Caki2 (cell line): ENCODE results near the gene PKNOX1. TPM values are rescaled to one million over a fixed set of nuclear protein-coding genes. Genes with fewer than 3 reads are reported as not detected.
"Not testable (repeated sequence)": the region's sequence is repeated elsewhere in the genome, so short reads cannot be mapped to it uniquely, and the experiment has no call there.

Experiments
- DNase-seq: peaks from one replicate; pipeline ENCODE4 v3.0.0-alpha.2; 2015; ENCODE audit warnings: low read depth
- in situ Hi-C: cut with HindIII; loops from 2 replicates; pipeline ENCODE4 v1.10.0; 2016; ENCODE audit warnings: low sequenced_read_pairs, low pct_unique_long_range_greater_than_20kb, mixed read lengths
- total RNA-seq: library from RNA; depleted of rRNA; stranded (reverse); fragments of >200 nt; shearing (Covaris generic); gene quantifications from 2 replicates; pipeline ENCODE4 v1.2.3, GENCODE V29; 2014; ENCODE audit warnings: low replicate concordance

Gene PKNOX1
- total RNA-seq, 1 experiment from 2014 or later = 25.2 TPM

GRCh38 chr21:43001316-43001715, 27.0 kb downstream of the PKNOX1 start:
- in situ Hi-C loops = no loop called here
- no peak for DNase-seq

- no peak for DNase-seq
- in situ Hi-C loops = no loop called here
Measured at GRCh38 chr21:43004926-43005325, 30.6 kb downstream of the PKNOX1 start.

- no peak for DNase-seq
- in situ Hi-C loops = no loop called here
Measured at GRCh38 chr21:43005635-43006034, 31.3 kb downstream of the PKNOX1 start.

DNA sequence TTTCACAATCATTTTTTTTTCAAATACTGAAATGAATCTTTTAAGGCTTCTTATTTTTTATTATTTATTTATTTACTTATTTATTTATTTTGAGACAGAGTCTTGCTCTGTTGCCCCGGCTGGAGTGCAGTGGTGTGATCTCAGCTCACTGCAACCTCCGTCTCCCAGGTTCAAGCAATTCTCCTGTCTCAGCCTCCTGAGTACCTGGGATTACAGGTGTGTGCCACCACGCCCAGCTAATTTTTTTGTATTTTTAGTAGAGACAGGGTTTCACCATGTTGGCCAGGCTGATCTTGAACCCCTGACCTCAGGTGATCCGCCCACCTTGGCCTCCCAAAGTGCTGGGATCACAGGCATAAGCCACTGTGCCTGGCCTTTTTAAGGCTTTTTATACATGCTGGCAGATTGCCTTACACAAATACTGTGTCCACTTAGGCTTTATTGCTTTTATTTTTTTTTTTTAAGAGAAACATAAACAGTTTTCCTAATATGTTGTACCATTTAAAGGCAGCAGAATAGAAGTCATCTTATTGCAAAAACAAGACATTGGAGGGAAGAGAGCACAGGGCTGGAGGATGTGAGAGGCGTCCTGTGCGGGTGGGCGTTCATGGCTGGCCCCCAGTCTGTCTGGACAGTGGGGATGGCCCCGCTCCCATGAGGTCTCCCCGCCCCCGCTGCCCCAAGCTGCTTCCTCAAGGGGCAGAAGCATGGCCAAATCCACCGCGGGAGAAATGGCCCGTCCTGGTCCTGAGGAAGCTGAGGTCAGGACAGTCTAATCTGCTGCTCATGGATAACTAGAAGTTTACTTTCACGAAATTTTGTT, 31.9 kb downstream of the PKNOX1 start:
- in situ Hi-C loops, DNase-seq: not testable (repeated sequence)

DNA sequence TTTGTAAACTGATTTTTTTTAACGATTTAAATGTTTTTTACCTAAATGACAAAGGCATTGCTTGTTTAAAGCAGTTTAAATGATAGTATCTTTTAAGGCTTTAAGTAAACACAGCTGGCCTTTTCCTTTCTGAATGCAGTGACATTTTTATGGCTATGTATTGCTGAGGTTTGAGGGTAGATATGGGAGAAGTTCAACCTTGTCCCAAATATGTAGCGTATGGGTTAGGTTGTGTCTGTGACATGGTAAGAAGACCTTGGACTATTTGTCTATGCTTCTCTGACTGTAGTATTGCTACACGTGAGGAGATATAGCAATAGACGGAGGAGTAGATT, 32.5 kb downstream of the PKNOX1 start:
- in situ Hi-C loops = no loop called here
- DNase-seq = no peak

DNA sequence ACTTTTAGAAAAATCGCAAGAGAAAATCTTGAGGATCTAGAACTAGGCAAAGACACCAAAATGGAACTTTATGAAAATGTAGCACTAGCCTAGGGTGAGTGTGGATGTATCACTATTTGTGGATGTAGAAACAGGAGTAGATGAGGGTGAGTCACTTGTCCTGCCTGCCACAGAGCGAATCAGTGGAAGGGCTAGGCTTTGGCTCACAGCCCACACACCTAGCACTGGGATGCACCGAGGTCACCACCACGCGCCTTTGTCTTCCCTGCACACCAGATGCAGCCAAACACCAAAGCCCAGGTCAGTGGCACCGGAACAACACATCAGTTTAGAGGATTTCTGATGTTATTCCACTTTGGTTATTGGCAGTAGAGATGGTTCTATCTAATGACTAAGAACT, 38.2 kb downstream of the PKNOX1 start:
- in situ Hi-C loops = no loop called here
- DNase-seq = peak; percentile 58

DNA sequence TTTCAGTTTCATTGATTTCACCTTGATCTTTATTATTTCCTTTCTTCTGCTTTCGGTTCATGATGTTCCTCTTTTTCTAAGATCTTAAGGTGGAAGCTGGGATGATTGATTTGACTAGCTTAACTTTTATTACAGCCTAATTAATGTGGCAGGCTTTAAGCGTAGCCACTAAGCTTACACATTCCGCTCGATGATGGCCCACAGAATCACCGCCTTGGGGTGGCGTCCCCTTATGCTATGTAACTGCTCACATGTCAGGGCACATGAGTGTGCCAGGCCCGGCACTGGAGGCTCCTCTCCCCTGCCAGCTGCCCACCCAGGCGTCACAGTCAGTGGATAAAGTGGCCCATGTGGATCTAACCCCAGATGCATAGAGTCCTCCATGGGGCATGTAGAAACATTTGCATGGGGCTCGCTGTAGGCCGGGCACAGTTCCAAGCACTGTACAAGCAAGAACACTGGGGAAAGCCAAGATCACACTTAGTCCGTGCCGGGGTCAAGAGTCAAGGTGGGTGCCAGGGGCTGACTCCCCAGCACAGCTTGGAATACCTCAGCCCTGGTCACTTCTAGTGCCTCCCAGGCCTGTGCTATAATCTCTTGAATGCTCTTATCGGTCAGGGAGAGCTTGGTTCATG, 41.7 kb downstream of the PKNOX1 start:
- DNase-seq = no peak
- in situ Hi-C loops = no loop called here

- in situ Hi-C loops = no loop called here
- DNase-seq = no peak
Measured at GRCh38 chr21:43016728-43017127, 42.4 kb downstream of the PKNOX1 start.

DNA sequence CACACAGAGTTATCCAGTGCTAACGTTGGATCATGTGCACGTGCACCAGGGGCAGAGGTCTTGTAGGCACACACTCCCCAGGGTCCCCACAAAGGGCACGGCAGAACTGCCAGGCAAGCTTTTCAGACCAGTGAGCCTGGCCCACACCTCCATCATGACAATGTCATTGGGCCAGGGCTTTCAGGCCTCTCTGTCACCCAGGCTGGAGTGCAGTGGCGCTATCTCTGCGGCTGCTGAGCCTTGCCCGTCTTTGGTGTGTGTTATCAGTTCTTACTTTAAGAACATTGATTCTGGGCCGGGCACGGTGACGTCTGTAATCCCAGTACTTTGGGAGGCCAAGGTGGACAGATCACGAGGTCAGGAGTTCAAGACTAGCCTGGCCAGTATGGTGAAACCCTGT, 44.2 kb downstream of the PKNOX1 start:
- in situ Hi-C loops = no loop called here
- DNase-seq = no peak

- in situ Hi-C loops = no loop called here
- peak; percentile 25 for DNase-seq
Measured at GRCh38 chr21:43020177-43020576, 45.8 kb downstream of the PKNOX1 start.

DNA sequence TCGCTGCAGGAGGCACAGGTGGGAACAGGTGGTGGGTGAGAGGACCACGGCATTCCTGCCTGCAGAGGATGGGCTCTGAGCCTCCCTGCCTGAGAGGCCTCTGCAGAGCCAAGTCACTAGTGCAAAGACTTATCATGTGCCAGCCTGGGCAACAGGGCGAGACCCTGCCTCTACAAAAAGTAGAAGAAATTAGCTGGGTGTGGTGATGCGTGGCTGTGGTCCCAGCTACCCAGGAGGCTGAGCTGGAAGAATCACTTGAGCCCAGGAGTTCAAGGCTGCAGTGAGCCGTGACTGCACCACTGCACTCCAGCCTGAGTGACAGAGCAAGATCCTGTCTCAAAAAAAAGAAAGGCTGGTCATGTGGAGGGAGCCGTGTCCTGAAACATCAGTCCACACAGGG, 46.4 kb downstream of the PKNOX1 start:
- peak; percentile 87 for DNase-seq
- in situ Hi-C loops = no loop called here

DNA sequence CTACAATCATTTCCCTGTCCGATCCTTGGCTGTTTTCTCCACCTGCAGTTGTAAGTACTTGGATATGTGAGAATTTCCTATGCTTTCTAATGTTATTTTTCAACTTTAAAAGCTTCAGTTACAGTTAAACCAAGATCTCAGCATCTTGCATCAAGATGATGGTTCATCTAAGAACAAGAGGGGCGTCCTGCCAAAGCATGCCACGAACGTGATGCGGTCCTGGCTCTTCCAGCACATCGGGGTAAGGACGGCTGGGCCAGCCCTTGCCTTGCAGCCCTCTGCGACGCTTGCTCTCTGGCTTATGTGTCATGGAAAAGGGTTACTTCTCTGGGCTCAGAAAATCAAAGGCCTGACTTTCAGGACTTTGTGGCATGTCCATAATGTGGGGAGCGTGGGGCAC, 46.8 kb downstream of the PKNOX1 start:
- in situ Hi-C loops = no loop called here
- DNase-seq = no peak

DNA sequence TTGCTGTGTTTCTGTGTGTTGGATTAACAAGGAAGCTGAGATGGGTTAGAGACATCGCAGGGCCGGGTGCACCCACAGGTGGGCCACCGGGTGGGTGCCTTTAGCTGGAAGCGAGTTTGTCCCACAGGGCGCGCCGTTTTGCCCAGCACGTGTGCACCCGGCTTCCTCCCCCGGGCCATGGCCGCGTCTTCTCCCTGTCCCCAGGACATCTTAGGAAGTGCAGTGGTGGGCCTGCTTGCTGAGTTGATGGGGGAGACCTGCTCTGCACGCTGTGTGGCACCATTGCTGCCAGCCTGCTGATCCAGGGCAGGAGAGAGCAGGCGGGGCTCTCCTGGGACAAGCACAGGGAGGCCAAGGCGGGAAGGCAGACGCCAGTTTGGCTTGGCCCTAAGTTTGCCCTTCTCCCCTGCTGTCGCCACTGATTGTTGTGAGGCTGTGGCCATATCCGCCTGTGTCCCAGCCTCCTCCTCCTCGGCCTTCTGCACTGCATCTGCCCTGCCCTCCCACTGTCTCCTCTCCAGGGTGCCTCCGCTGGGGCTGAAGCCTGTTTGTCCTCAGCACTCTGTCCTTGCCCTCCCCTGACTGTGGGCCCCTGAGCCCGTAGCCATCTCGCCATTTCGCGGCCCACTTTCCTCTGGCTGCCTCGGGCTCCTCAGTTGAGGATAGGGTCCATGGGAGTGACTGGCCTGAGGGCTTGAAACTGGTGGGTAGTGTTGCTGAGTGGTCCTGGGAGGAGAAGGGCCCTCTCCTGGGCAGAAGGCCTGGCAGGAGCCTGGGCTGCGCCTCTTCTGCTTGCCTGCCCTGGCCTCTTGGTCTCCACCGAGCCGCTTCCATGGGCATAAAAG, 47.6 kb downstream of the PKNOX1 start:
- in situ Hi-C loops = no loop called here
- no peak for DNase-seq

GRCh38 chr21:43023175-43023574, 48.8 kb downstream of the PKNOX1 start:
- in situ Hi-C loops = no loop called here

GRCh38 chr21:43024439-43025136, 50.2 kb downstream of the PKNOX1 start:
- in situ Hi-C loops = no loop called here
- no peak for DNase-seq

More at GRCh38 chr21:43023175-43023574, 48.8 kb downstream of the PKNOX1 start:
- no peak for DNase-seq

GRCh38 chr21:43025636-43026180, 51.3 kb downstream of the PKNOX1 start:
- in situ Hi-C loops = no loop called here
- DNase-seq = peak; percentile 85

- no peak for DNase-seq
- in situ Hi-C loops = no loop called here
Measured at GRCh38 chr21:43027846-43028731, 53.7 kb downstream of the PKNOX1 start.
